Keratinocyte (primary cell): ENCODE data around the gene ADGRG6. TPM values are rescaled to one million over a fixed set of nuclear protein-coding genes. Genes with fewer than 3 reads are reported as not detected.

Experiments
- DNase-seq: peaks from one replicate; pipeline ENCODE4 v3.0.0-alpha.2; 2011; ENCODE audit warnings: low read depth, missing footprints, low spot score
- FAIRE-seq: peaks from 2 replicates; lab custom pipeline; 2011; peaks lifted over from hg19 to GRCh38; lab: Jason Lieb, UNC
- H2AFZ ChIP-seq: 2 replicates; pipeline ENCODE4 v1.6.0; 2012; ENCODE audit warnings: low read length, control low read depth, inconsistent platforms; ENCODE audit not compliant: control insufficient read depth
- H3K27ac ChIP-seq: 2 replicates; pipeline ENCODE4 v1.5.1; 2011; ENCODE audit warnings: low read length; ENCODE audit not compliant: control insufficient read depth, insufficient read depth
- H3K27me3 ChIP-seq: 3 replicates; pipeline ENCODE4 v1.6.0; 2011; ENCODE audit warnings: low read length; ENCODE audit not compliant: control insufficient read depth, insufficient read depth; ENCODE audit errors: extremely low read depth
- H3K36me3 ChIP-seq, 2 experiments: 2 replicates in 1 of 2; 3 replicates in 1 of 2; pipeline ENCODE4 v1.5.1; 2011; ENCODE audit warnings: low read length in 2 of 2, mild to moderate bottlenecking in 1 of 2; ENCODE audit not compliant: control insufficient read depth in 2 of 2, insufficient read depth in 2 of 2; ENCODE audit errors: extremely low read depth in 1 of 2
- H3K4me1 ChIP-seq: 3 replicates; pipeline ENCODE4 v1.5.1; 2011; ENCODE audit warnings: low read length; ENCODE audit not compliant: control insufficient read depth, insufficient read depth; ENCODE audit errors: extremely low read depth
- H3K4me2 ChIP-seq: 3 replicates; pipeline ENCODE4 v1.6.0; 2011; ENCODE audit warnings: low read depth, low read length; ENCODE audit not compliant: control insufficient read depth, insufficient read depth; ENCODE audit errors: extremely low read depth
- H3K4me3 ChIP-seq, 3 experiments: fragments of 200-600 bp in 1 of 3; sonication (generic) in 1 of 3; 2 replicates in 2 of 3; 3 replicates in 1 of 3; pipeline ENCODE4 v1.5.1; 2011 to 2016; ENCODE audit warnings: low read length in 3 of 3, mild to moderate bottlenecking in 3 of 3, control low read depth in 2 of 3, inconsistent platforms in 1 of 3, low read depth in 1 of 3, mixed read lengths in 1 of 3, mixed run types in 1 of 3, moderate library complexity in 1 of 3; ENCODE audit not compliant: control insufficient read depth in 2 of 3, insufficient read depth in 2 of 3; ENCODE audit errors: extremely low read depth in 1 of 3
- H3K79me2 ChIP-seq: 2 replicates; pipeline ENCODE4 v1.6.0; 2012; ENCODE audit warnings: low read length; ENCODE audit not compliant: control insufficient read depth, insufficient read depth
- H3K9ac ChIP-seq: 3 replicates; pipeline ENCODE4 v1.6.0; 2011; ENCODE audit warnings: low read length; ENCODE audit not compliant: control insufficient read depth, insufficient read depth; ENCODE audit errors: extremely low read depth
- H3K9me1 ChIP-seq: 3 replicates; pipeline ENCODE4 v1.6.0; 2011; ENCODE audit warnings: low read length; ENCODE audit not compliant: control insufficient read depth, insufficient read depth; ENCODE audit errors: extremely low read depth
- H3K9me3 ChIP-seq: 2 replicates; pipeline ENCODE4 v1.5.1; 2012; ENCODE audit warnings: low read depth, low read length; ENCODE audit not compliant: control insufficient read depth
- H4K20me1 ChIP-seq: 3 replicates; pipeline ENCODE4 v1.6.0; 2011; ENCODE audit warnings: low read length; ENCODE audit not compliant: control insufficient read depth, insufficient read depth; ENCODE audit errors: extremely low read depth
- EZH2 ChIP-seq: IDR thresholded peaks from one replicate; pipeline ENCODE4 v1.6.1; 2012; ENCODE audit warnings: inconsistent platforms, mild to moderate bottlenecking, low read length, moderate library complexity
- dilution Hi-C: fragments of 300-500 bp; cut with MboI; formaldehyde crosslinking; loops from one replicate; pipeline ENCODE4 v1.7.0; 2020; ENCODE audit warnings: low sequenced_read_pairs; ENCODE audit not compliant: extremely low pct_ligation_motif_present
- polyA plus RNA-seq, 5 experiments: library from polyadenylated mRNA; depleted of rRNA in 3 of 5; stranded (reverse) in 3 of 5; stranded (forward) in 1 of 5; unstranded in 1 of 5; fragments of >200 nt; gene quantifications; 1 replicate in 1 of 5; 2 replicates in 3 of 5; 3 replicates in 1 of 5; pipeline versions ENCODE4 v1.2.1 to v1.2.3, GENCODE V29; 2011 to 2012; ENCODE audit warnings: missing spikeins in 2 of 5, low read depth in 1 of 5, low replicate concordance in 1 of 5
- TF ChIP-seq, protein P1 (sequence below), 3 experiments: IDR thresholded peaks in 1 of 3; conservative IDR thresholded peaks in 1 of 3; optimal IDR thresholded peaks in 1 of 3; 2 replicates in 2 of 3; 3 replicates in 1 of 3; pipeline versions ENCODE3 to v1.5.1; 2011; ENCODE audit warnings: low read length in 3 of 3, mild to moderate bottlenecking in 3 of 3, moderate library complexity in 2 of 3, control low read depth in 1 of 3, inconsistent platforms in 1 of 3; ENCODE audit not compliant: insufficient read depth in 2 of 3; ENCODE audit errors: extremely low read depth in 1 of 3

The ADGRG6 gene
- polyA plus RNA-seq, 1 donor (not counting 4 experiments of a cell fraction or from before 2014, with no cell fraction given): 20.1 TPM

- no peak for FAIRE-seq
- H3K27me3 ChIP-seq: no peaks in the 10 kb centered on the region
- no peaks in the 10 kb centered on the region for H3K79me2 ChIP-seq
- no peak overlapping the region for H3K9ac ChIP-seq
- H3K9me1 ChIP-seq: no peaks in the 10 kb centered on the region
- no peak overlapping the region for H3K4me2 ChIP-seq
- no peaks in the 10 kb centered on the region for H3K36me3 ChIP-seq
- no peaks in the 10 kb centered on the region for H3K4me1 ChIP-seq
- no peaks in the 10 kb centered on the region for H3K9me3 ChIP-seq
- no peak for DNase-seq
- TF ChIP-seq EZH2: no peak
- TF ChIP-seq, protein P1, sequence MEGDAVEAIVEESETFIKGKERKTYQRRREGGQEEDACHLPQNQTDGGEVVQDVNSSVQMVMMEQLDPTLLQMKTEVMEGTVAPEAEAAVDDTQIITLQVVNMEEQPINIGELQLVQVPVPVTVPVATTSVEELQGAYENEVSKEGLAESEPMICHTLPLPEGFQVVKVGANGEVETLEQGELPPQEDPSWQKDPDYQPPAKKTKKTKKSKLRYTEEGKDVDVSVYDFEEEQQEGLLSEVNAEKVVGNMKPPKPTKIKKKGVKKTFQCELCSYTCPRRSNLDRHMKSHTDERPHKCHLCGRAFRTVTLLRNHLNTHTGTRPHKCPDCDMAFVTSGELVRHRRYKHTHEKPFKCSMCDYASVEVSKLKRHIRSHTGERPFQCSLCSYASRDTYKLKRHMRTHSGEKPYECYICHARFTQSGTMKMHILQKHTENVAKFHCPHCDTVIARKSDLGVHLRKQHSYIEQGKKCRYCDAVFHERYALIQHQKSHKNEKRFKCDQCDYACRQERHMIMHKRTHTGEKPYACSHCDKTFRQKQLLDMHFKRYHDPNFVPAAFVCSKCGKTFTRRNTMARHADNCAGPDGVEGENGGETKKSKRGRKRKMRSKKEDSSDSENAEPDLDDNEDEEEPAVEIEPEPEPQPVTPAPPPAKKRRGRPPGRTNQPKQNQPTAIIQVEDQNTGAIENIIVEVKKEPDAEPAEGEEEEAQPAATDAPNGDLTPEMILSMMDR (optimal IDR thresholded peaks at IDR 0.05 in 1 of 3, IDR thresholded peaks at IDR 0.05 in 1 of 3, conservative IDR thresholded peaks at IDR 0.05 in 1 of 3; ENCODE audit: extremely low read depth in 1 of 3, insufficient read depth in 2 of 3, low read length in 3 of 3): no peak
- no peak overlapping the region for H3K27ac ChIP-seq
- no peaks in the 10 kb centered on the region for H4K20me1 ChIP-seq
- H2AFZ ChIP-seq: no peak overlapping the region
- no peak overlapping the region for H3K4me3 ChIP-seq
- dilution Hi-C loops: no loop called here
Observed at GRCh38 chr6:142286088-142286409, 15.8 kb upstream of the ADGRG6 start.

DNA sequence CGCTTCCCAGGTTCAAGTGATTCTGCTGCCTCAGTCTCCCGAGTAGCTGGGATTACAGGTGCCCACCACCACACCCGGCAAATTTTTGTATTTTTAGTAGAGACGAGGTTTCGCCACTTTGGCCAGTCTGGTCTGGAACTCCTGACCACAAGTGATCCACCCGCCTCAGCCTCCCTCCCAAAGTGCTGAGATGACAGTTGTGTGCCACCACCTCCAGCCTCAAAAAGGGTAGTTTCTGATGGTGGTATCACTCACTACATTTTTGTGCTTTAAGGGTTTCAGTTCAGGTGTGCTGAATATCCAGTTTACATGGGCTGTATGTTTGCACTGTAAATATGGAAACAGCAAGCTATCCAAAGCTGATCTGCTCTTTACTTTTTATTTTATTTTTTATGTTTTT is 12.1 kb upstream of the ADGRG6 start:
- Histone ChIP-seq H3K4me2 (no peak overlapping the region), H2AFZ (no peak overlapping the region), H3K27ac (no peak overlapping the region), H4K20me1 (no peaks in the 10 kb centered on the region), H3K36me3 (no peaks in the 10 kb centered on the region), H3K9ac (no peak overlapping the region), H3K4me1 (no peaks in the 10 kb centered on the region), H3K9me3 (no peaks in the 10 kb centered on the region), H3K79me2 (no peaks in the 10 kb centered on the region), H3K27me3 (no peaks in the 10 kb centered on the region), H3K9me1 (no peaks in the 10 kb centered on the region), H3K4me3 (no peak overlapping the region)
- no peak for FAIRE-seq
- dilution Hi-C loops: no loop called here
- no peak for TF ChIP-seq EZH2
- TF ChIP-seq, protein P1 (optimal IDR thresholded peaks at IDR 0.05 in 1 of 3, IDR thresholded peaks at IDR 0.05 in 1 of 3, conservative IDR thresholded peaks at IDR 0.05 in 1 of 3; ENCODE audit: extremely low read depth in 1 of 3, insufficient read depth in 2 of 3, low read length in 3 of 3): no peak
- DNase-seq: no peak
